DOHH2 (cell line): ENCODE measurements around the gene IGFL4.

ENCODE experiments used
- H3F3A ChIP-seq: fragments of 200-600 bp; sonication (generic), shearing (Covaris generic); 2 replicates; pipeline ENCODE4 v1.6.0; 2016; ENCODE audit warnings: antibody characterized with exemption, mild to moderate bottlenecking; ENCODE audit not compliant: control insufficient read depth, insufficient read depth
- H3K27ac ChIP-seq: fragments of 200-600 bp; sonication (generic); 2 replicates; pipeline ENCODE4 v1.5.1; 2014; ENCODE audit warnings: low read depth, mild to moderate bottlenecking, low read length, moderate library complexity
- H3K27me3 ChIP-seq: fragments of 200-600 bp; sonication (generic); 2 replicates; pipeline ENCODE4 v1.6.1; 2014; ENCODE audit warnings: mild to moderate bottlenecking, low read length, mixed read lengths; ENCODE audit not compliant: control insufficient read depth
- H3K36me3 ChIP-seq: fragments of 200-600 bp; sonication (generic); 2 replicates; pipeline ENCODE4 v1.6.1; 2014; ENCODE audit warnings: mild to moderate bottlenecking, low read length, moderate library complexity, mixed read lengths; ENCODE audit not compliant: control insufficient read depth
- H3K4me1 ChIP-seq: fragments of 200-600 bp; sonication (generic); 2 replicates; pipeline ENCODE4 v1.6.1; 2014; ENCODE audit warnings: mild to moderate bottlenecking, low read length, mixed read lengths; ENCODE audit not compliant: control insufficient read depth
- H3K4me2 ChIP-seq: fragments of 200-600 bp; sonication (generic); 2 replicates; pipeline ENCODE4 v1.6.0; 2014; ENCODE audit warnings: mild to moderate bottlenecking, low read length, moderate library complexity
- H3K4me3 ChIP-seq: fragments of 200-600 bp; sonication (generic); 2 replicates; pipeline ENCODE4 v1.5.1; 2014; ENCODE audit warnings: mild to moderate bottlenecking, low read length, mixed read lengths
- H3K79me2 ChIP-seq: fragments of 200-600 bp; sonication (generic); 2 replicates; pipeline ENCODE4 v1.6.1; 2014; ENCODE audit warnings: mild to moderate bottlenecking, low read length, mixed read lengths; ENCODE audit not compliant: control insufficient read depth
- H3K9me2 ChIP-seq: fragments of 200-600 bp; sonication (generic); replicated peaks from 2 replicates; pipeline ENCODE4 v1.6.1; 2014; ENCODE audit warnings: mild to moderate bottlenecking, low read length, mixed read lengths; ENCODE audit not compliant: control insufficient read depth
- H3K9me3 ChIP-seq: fragments of 200-600 bp; sonication (generic); 2 replicates; pipeline ENCODE4 v1.6.1; 2014; ENCODE audit warnings: antibody characterized with exemption, low read length, mixed read lengths; ENCODE audit not compliant: control insufficient read depth, insufficient read depth
- H4K20me1 ChIP-seq: fragments of 200-600 bp; sonication (generic); 2 replicates; pipeline ENCODE4 v1.6.0; 2014; ENCODE audit warnings: low read depth, mild to moderate bottlenecking, antibody characterized with exemption, low read length, moderate library complexity; ENCODE audit not compliant: control insufficient read depth, insufficient read depth
- CTCF ChIP-seq: fragments of 200-600 bp; sonication (generic); IDR thresholded peaks from one replicate; pipeline ENCODE4 v1.5.1; 2014; ENCODE audit warnings: antibody characterized with exemption, mild to moderate bottlenecking, low read depth, low read length; ENCODE audit not compliant: poor library complexity, severe bottlenecking
- EZH2phosphoT487 ChIP-seq: fragments of 200-600 bp; sonication (generic); IDR thresholded peaks from 2 replicates; pipeline ENCODE4 v1.6.1; 2017; ENCODE audit warnings: borderline replicate concordance, mild to moderate bottlenecking, antibody characterized with exemption, low read length, moderate library complexity, mixed read lengths

Gene IGFL4

GRCh38 chr19:46022431-46023310, 18.1 kb downstream of the IGFL4 start, which contains the start of gene PGLYRP1:
Gene PGLYRP1 (minus strand): TSS chr19:46023053. CDS start chr19:46023021, 32 bp downstream.
- H3K4me3 ChIP-seq, result no peak within 1 kb of the TSS
- no peak for TF ChIP-seq CTCF
- no peak for TF ChIP-seq EZH2phosphoT487
- no peaks in the 10 kb centered on the region; the same call in 1 of the 2 replicates for H3K36me3 ChIP-seq
- no peaks in the 10 kb centered on the region for H3K79me2 ChIP-seq
- no peaks in the 10 kb centered on the region for H4K20me1 ChIP-seq
- H3K9me2 ChIP-seq, result no peaks in the 10 kb centered on the region
- no peak within 1 kb of the TSS for H3K27ac ChIP-seq
- H3K9me3 ChIP-seq, result no peaks in the 10 kb centered on the region
- H3K4me2 ChIP-seq, result no peak within 1 kb of the TSS
- H3F3A ChIP-seq, result no peaks in the 10 kb centered on the region
- no peaks in the 10 kb centered on the region for H3K27me3 ChIP-seq
- H3K4me1 ChIP-seq, result peaks cover 18% of the 10 kb centered on the region

DNA sequence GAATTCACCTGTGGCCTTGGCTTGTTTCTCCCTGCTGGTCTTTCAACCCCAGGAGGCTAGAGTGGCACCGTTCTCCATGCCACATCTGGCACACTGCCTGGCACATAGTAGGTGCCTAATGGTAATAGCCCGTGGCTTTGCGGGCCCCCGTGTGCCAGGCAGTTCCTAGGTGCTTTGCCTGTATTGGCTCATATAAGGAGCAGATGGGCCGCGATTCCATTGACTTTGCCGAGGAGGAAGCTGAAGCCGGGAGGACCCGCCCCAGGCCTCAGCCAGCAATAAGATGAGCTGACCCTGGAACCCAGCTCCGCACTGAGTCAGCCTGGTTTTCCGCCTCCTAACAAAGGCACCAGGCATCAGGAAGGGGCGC, 18.8 kb downstream of the IGFL4 start:
- H3K36me3 ChIP-seq, result no peaks in the 10 kb centered on the region; the same call in 1 of the 2 replicates
- H3K4me3 ChIP-seq, result no peak overlapping the region
- H3K79me2 ChIP-seq, result no peaks in the 10 kb centered on the region
- H3F3A ChIP-seq, result no peaks in the 10 kb centered on the region
- H3K27ac ChIP-seq, result no peak overlapping the region
- H3K4me2 ChIP-seq, result no peak overlapping the region
- H3K4me1 ChIP-seq, result peaks cover 16% of the 10 kb centered on the region
- peaks cover 2% of the 10 kb centered on the region; the same call in 1 of the 2 replicates for H4K20me1 ChIP-seq
- H3K27me3 ChIP-seq, result no peaks in the 10 kb centered on the region
- no peaks in the 10 kb centered on the region for H3K9me3 ChIP-seq
- TF ChIP-seq CTCF (no peak), EZH2phosphoT487 (no peak)
- no peaks in the 10 kb centered on the region for H3K9me2 ChIP-seq

DNA sequence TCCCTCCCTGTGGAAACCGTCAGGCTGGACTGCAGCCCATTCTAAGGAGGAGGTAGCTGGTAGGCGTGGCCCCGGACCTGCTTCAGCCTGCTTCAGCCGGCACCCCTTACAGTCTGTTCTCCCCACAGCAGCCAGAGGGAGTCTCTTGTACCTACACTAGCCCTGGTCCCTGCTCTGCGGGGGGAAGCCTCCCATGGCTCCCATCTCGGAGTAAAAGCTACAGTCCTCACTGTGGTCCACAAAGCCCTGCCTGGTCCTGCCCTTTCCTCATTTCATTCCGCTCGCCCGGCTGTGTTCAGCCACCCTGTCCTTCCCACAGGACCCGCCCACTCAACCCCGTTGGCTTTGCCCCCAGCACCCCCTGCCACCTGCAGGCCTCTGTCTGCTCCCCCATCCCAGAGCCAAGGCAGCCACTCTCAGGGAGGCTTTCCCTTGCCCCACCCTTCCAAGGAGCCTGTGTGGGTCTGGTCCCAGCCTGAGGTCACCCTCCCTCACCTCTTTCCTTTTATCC, 19.2 kb downstream of the IGFL4 start:
- H3K9me2 ChIP-seq, result no peaks in the 10 kb centered on the region
- no peaks in the 10 kb centered on the region; the same call in 1 of the 2 replicates for H3K36me3 ChIP-seq
- H3K9me3 ChIP-seq, result no peaks in the 10 kb centered on the region
- H4K20me1 ChIP-seq, result peaks cover 3% of the 10 kb centered on the region; the same call in 1 of the 2 replicates
- TF ChIP-seq CTCF (no peak), EZH2phosphoT487 (no peak)
- no peak overlapping the region for H3K27ac ChIP-seq
- H3K79me2 ChIP-seq, result no peaks in the 10 kb centered on the region
- H3K4me3 ChIP-seq, result no peak overlapping the region
- peaks cover 12% of the 10 kb centered on the region for H3K4me1 ChIP-seq
- H3F3A ChIP-seq, result no peaks in the 10 kb centered on the region
- H3K4me2 ChIP-seq, result no peak overlapping the region
- no peaks in the 10 kb centered on the region for H3K27me3 ChIP-seq
